Measurements from ENCODE around the gene MAPK9.

MAPK9 gene

GRCh38 chr5:180204276-180204819 lies 87.5 kb downstream of the MAPK9 start:
- no peak for DNase-seq

GRCh38 chr5:180202939-180203573 lies 88.8 kb downstream of the MAPK9 start:
- no peak for DNase-seq

GRCh38 chr5:180201051-180201987 lies 90.6 kb downstream of the MAPK9 start:
- DNase-seq = no peak

GRCh38 chr5:180199390-180199789 lies 92.5 kb downstream of the MAPK9 start:
- no peak for DNase-seq

GRCh38 chr5:180198208-180198607 lies 93.7 kb downstream of the MAPK9 start:
- DNase-seq = no peak

GRCh38 chr5:180197016-180197702 lies 94.7 kb downstream of the MAPK9 start:
- DNase-seq = no peak

- no peak for DNase-seq
These were observed 97.2 kb downstream of the MAPK9 start for GRCh38 chr5:180194410-180195345.

GRCh38 chr5:180193749-180194375 lies 98.0 kb downstream of the MAPK9 start:
- DNase-seq = no peak

- no peak for DNase-seq
These were observed 100.2 kb downstream of the MAPK9 start for GRCh38 chr5:180191716-180192115.

GRCh38 chr5:180187767-180188166 lies 104.1 kb downstream of the MAPK9 start:
- DNase-seq = no peak

All from fibroblast of skin of back (primary cell).